ENCODE measurements around the gene SEL1L. TPM values are rescaled to one million over a fixed set of nuclear protein-coding genes. Genes with fewer than 3 reads are reported as not detected.

SEL1L gene
- total and polyA plus RNA-seq, 2 of the 13 experiments (the other 11 are each of a cell fraction or from before 2014, with no cell fraction given): 15.3 to 61.0 TPM

DNA sequence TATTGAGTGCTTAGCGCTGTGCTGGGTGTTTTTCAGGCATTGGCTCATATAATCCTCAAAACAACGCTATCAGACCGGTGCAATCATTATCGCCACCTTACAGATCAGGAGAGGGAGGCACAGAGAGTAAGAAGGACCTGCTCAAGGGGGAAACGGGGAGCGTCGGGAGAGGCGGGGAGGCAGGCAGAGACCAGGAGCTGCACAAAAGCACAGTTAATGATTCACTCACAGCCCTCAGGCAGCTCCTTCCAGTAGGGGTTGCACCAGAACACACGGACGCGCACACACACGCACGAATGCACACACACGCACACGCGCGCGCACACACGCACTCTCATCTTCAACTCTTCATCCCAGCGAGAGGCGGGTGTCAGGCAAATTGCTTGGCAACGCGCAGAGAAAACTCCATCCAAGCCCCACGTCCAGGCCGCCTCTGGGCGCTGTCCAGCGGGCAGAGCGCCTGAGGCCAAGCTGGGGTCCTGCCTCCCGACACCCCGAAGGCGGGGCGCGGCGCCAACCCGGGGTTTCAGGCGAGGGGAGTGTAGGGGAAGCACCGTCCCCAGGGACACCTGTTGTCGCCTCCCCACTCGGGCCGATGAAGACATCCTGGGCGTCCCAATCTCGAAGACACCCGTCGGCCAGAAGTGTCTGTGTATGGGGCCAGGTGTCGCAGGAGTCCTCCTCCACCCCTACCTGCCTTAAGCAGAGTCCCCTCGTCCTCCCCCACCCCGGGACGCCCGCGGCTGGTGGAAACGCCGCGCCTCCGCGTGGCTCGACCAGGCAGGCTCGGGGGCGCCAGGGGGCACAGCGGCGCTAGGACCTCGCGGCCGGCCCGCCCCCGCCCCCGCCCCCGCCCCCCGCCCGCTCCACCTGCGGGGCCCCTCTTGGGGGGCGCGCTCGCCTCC, 98.0 kb downstream of the SEL1L start (continued):
- TF ChIP-seq, protein P1, sequence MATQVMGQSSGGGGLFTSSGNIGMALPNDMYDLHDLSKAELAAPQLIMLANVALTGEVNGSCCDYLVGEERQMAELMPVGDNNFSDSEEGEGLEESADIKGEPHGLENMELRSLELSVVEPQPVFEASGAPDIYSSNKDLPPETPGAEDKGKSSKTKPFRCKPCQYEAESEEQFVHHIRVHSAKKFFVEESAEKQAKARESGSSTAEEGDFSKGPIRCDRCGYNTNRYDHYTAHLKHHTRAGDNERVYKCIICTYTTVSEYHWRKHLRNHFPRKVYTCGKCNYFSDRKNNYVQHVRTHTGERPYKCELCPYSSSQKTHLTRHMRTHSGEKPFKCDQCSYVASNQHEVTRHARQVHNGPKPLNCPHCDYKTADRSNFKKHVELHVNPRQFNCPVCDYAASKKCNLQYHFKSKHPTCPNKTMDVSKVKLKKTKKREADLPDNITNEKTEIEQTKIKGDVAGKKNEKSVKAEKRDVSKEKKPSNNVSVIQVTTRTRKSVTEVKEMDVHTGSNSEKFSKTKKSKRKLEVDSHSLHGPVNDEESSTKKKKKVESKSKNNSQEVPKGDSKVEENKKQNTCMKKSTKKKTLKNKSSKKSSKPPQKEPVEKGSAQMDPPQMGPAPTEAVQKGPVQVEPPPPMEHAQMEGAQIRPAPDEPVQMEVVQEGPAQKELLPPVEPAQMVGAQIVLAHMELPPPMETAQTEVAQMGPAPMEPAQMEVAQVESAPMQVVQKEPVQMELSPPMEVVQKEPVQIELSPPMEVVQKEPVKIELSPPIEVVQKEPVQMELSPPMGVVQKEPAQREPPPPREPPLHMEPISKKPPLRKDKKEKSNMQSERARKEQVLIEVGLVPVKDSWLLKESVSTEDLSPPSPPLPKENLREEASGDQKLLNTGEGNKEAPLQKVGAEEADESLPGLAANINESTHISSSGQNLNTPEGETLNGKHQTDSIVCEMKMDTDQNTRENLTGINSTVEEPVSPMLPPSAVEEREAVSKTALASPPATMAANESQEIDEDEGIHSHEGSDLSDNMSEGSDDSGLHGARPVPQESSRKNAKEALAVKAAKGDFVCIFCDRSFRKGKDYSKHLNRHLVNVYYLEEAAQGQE (IDR thresholded peaks at IDR 0.05; ENCODE audit: borderline replicate concordance in 1 of 2, low read depth in 1 of 2, low read length in 2 of 2): peak; percentile 80 to 93
- TF ChIP-seq ZSCAN22 (CRISPR knock-in tag; IDR thresholded peaks at IDR 0.05) (no peak), ATRX (CRISPR knock-in tag; IDR thresholded peaks at IDR 0.05; ENCODE audit: borderline replicate concordance) (no peak), RFXAP (CRISPR knock-in tag; IDR thresholded peaks at IDR 0.05; ENCODE audit: borderline replicate concordance) (no peak), PTBP1 (IDR thresholded peaks at IDR 0.05; ENCODE audit: low read depth, low read length, poor library complexity, severe bottlenecking) (peak; percentile 51), GABPB1 (CRISPR knock-in tag; IDR thresholded peaks at IDR 0.05) (peak; percentile 30), NPAS2 (CRISPR knock-in tag; IDR thresholded peaks at IDR 0.05; ENCODE audit: borderline replicate concordance) (no peak), ZNF138 (CRISPR knock-in tag; IDR thresholded peaks at IDR 0.05; ENCODE audit: low read depth) (no peak), HOXA3 (CRISPR knock-in tag; IDR thresholded peaks at IDR 0.05) (peak; percentile 47), ZNF331 (CRISPR knock-in tag; IDR thresholded peaks at IDR 0.05) (0 out of 2 replicates have a peak, but pooled peaks have one; percentile 20), ZNF430 (CRISPR knock-in tag; IDR thresholded peaks at IDR 0.05) (peak; percentile 62; the same call in 1 of the 2 replicates), NFYB (CRISPR knock-in tag; IDR thresholded peaks at IDR 0.05) (no peak), ZFP82 (CRISPR knock-in tag; IDR thresholded peaks at IDR 0.05; ENCODE audit: borderline replicate concordance) (peak; percentile 72; the same call in 1 of the 2 replicates), ZNF552 (CRISPR knock-in tag; IDR thresholded peaks at IDR 0.05; ENCODE audit: borderline replicate concordance) (no peak), ZNF713 (CRISPR knock-in tag; IDR thresholded peaks at IDR 0.05) (no peak), CCDC6 (CRISPR knock-in tag; IDR thresholded peaks at IDR 0.05) (peak; percentile 85), XBP1 (CRISPR knock-in tag; IDR thresholded peaks at IDR 0.05) (peak; percentile 56; the same call in 1 of the 2 replicates)
- TF ChIP-seq, protein P2, sequence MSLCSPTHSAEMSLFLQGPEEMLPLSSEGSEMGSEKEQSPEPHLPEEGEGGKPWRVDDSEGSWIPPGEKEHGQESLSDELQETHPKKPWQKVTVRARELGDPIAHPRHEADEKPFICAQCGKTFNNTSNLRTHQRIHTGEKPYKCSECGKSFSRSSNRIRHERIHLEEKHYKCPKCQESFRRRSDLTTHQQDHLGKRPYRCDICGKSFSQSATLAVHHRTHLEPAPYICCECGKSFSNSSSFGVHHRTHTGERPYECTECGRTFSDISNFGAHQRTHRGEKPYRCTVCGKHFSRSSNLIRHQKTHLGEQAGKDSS (CRISPR knock-in tag; IDR thresholded peaks at IDR 0.05; ENCODE audit: borderline replicate concordance, low read depth): peak; percentile 25; the same call in 1 of the 2 replicates
- TF ChIP-seq, protein P3, sequence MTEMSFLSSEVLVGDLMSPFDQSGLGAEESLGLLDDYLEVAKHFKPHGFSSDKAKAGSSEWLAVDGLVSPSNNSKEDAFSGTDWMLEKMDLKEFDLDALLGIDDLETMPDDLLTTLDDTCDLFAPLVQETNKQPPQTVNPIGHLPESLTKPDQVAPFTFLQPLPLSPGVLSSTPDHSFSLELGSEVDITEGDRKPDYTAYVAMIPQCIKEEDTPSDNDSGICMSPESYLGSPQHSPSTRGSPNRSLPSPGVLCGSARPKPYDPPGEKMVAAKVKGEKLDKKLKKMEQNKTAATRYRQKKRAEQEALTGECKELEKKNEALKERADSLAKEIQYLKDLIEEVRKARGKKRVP (CRISPR knock-in tag; IDR thresholded peaks at IDR 0.05): peak in 1 of 2 experiments; percentile 59; a peak in 1 of 4 replicates
- TF ChIP-seq, protein P4, sequence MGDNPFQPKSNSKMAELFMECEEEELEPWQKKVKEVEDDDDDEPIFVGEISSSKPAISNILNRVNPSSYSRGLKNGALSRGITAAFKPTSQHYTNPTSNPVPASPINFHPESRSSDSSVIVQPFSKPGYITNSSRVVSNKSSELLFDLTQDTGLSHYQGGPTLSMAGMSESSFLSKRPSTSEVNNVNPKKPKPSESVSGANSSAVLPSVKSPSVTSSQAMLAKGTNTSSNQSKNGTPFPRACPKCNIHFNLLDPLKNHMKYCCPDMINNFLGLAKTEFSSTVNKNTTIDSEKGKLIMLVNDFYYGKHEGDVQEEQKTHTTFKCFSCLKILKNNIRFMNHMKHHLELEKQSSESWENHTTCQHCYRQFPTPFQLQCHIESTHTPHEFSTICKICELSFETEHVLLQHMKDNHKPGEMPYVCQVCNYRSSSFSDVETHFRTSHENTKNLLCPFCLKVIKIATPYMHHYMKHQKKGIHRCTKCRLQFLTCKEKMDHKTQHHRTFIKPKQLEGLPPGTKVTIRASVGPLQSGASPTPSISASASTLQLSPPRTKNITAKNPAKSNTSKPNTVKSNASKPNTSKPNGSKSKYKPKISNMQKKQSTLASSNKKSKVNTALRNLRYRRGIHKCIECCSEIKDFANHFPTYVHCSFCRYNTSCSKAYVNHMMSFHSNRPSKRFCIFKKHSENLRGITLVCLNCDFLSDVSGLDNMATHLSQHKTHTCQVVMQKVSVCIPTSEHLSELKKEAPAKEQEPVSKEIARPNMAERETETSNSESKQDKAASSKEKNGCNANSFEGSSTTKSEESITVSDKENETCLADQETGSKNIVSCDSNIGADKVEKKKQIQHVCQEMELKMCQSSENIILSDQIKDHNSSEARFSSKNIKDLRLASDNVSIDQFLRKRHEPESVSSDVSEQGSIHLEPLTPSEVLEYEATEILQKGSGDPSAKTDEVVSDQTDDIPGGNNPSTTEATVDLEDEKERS (CRISPR knock-in tag; IDR thresholded peaks at IDR 0.05): peak; percentile 84; the same call in 1 of the 2 replicates
